ENCODE results near the gene RAG2.

- TF ChIP-seq FOXM1 (IDR thresholded peaks at IDR 0.05; ENCODE audit: borderline replicate concordance) = no peak
- TF ChIP-seq PKNOX1 (IDR thresholded peaks at IDR 0.05) = no peak
- TF ChIP-seq LEF1 (IDR thresholded peaks at IDR 0.05; ENCODE audit: borderline replicate concordance) = no peak
- TF ChIP-seq BHLHE40 (IDR thresholded peaks at IDR 0.05; ENCODE audit: borderline replicate concordance) = no peak
- TF ChIP-seq SP1 (IDR thresholded peaks at IDR 0.05) = no peak
- TF ChIP-seq HDGF (IDR thresholded peaks at IDR 0.05; ENCODE audit: borderline replicate concordance) = no peak
- TF ChIP-seq ZNF384 (IDR thresholded peaks at IDR 0.05) = no peak
- TF ChIP-seq TARDBP (IDR thresholded peaks at IDR 0.05) = no peak
- no peak for TF ChIP-seq ELF4 (IDR thresholded peaks at IDR 0.05)
- TF ChIP-seq FOXK2 (IDR thresholded peaks at IDR 0.05) = no peak
- no peak for TF ChIP-seq SUZ12 (IDR thresholded peaks at IDR 0.05)
- no peak for TF ChIP-seq ARNT (IDR thresholded peaks at IDR 0.05)
- no peak for TF ChIP-seq CTBP1 (IDR thresholded peaks at IDR 0.05; ENCODE audit: borderline replicate concordance)
- TF ChIP-seq FOXA1 (IDR thresholded peaks at IDR 0.05) = no peak
Observed at GRCh38 chr11:36583667-36584066, 14.4 kb downstream of the RAG2 start.

Data from HEK293T (cell line).